HG03442 (cell line): ENCODE results near the gene OVAAL.

Experiments
- ATAC-seq: cut with Tn5 transposase; IDR thresholded peaks from one replicate; pipeline ENCODE4 v1.9.1; 2021; ENCODE audit warnings: mild to moderate bottlenecking, moderate library complexity; ENCODE audit not compliant: unreplicated experiment

Gene OVAAL

DNA sequence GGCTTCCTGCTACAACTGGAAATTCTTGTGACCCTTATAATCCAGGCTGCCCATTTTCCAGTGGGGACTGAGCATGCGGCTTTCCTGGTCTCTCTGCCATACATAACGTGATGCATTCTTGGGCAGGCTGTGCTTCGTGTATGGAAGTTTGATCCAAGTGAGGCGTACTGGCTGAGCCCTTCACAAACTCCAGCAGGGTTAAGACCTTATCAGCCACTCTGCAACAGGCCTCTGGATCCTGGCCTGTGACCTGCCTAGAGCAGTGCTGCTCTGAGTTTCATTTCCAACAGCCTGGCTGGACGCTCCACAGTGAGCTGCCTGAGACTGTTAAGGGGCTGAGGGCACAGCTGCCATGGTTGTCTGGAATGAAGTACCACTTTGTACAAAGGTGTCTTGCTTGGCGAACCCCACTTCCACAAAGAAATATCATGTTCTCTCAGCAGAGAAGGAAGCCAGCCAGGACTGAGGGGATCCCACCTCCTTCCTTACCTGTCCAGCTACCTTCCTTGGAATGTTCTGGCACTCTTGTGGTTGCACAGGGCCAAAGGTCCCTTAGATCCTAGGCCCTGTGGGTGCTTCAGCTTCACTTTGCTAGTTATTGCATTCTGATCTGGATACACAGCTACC, 44.6 kb downstream of the OVAAL start:
- ATAC-seq: no peak

DNA sequence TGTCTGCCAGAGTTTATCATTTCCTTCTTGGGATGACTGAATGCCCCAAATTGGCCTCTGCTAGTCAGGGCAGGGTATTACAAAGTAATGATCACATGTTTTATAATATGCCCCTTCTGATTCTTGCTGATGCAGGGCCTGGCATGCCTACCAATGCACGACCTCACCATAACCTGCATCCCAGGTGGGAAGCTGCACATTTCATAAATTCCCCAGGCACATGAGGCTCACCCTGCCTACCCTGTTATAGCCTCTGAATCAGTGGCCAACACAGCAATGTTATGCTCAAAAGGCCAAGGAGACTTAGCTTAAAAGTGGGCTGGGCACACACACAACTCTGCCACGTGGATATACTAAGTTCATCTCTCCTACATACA, 45.1 kb downstream of the OVAAL start:
- no peak for ATAC-seq

DNA sequence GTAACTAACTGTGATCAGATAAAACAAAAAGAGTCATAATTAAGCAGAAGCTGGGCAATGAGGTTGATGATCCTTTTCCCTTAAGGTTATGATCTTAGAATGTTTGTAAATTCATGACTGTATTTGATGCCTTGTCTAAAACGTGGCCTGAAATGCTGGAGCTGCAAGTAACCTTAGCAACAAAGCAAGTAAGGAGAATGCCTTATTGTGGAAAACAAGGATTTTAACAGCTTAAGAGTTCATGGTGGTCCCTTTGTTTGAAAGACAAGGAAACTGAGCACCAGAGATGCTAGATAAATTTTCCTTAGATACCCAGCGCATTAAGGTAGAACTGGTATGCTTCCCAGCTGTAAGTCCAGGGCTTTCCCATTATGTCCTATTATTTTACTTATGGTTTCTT, 47.4 kb downstream of the OVAAL start:
- ATAC-seq: no peak

DNA sequence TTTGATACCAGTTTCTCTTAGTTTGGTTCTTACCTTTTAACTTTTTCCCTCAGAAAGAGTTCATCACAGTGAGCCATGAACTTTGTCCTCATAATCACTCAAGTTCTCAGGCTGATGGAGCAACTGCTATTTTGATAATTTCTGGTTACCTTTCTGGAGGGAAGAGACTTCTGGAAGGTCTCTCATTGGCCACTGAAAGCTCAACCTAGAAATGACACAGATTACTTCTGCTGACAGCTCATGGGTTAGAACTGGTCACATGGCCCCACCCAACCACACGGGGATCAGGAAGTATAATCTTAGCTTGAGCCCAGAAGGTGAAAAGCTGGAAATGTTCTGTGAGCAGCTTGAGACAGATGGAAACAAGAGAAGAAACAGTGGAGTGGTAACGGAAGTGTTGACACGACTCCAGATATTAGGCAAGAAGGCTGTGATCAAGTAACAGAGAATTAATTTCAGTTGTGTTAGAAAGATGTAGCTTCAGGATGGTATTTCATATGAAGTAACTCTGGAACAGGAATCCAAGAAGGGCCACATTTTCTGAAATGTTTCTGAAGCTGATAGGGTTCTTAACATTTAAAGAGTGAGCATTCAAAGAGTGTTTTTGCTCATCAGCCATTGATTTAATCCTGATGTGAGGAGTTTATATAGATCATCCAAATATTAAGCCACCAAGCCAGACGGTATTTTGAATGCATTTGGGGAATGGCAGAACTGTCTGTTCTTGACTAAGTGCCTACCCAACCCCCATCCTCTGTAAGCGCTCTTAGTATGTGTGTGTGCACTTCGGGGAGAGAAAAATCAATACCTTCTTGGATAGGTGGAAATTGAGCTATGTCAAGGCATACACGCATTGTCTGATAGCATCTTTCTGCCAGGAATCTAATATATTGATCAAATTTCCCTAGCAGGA, 51.1 kb downstream of the OVAAL start:
- no peak for ATAC-seq

DNA sequence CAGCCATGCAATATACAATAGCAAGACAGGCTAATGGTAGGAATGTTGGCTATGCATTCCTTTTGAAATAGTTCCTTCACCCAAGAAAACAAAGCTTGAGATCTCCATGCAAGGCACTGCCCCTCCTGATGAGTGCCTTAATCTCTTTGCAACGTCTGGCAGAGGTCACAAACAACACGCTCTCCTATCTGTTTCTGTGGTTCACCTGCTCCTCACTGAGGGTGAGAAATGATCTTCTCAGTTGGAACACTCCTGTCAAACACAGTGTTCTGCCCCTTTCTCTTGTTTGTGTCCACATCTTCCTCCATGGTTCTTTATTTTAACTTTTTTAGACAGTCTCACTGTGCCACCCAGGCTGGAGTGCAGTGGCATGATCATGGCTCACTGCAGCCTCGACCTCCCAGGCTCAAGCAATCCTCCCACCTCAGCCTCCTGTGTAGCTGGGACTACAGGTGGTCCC, 51.8 kb downstream of the OVAAL start:
- ATAC-seq: no peak

DNA sequence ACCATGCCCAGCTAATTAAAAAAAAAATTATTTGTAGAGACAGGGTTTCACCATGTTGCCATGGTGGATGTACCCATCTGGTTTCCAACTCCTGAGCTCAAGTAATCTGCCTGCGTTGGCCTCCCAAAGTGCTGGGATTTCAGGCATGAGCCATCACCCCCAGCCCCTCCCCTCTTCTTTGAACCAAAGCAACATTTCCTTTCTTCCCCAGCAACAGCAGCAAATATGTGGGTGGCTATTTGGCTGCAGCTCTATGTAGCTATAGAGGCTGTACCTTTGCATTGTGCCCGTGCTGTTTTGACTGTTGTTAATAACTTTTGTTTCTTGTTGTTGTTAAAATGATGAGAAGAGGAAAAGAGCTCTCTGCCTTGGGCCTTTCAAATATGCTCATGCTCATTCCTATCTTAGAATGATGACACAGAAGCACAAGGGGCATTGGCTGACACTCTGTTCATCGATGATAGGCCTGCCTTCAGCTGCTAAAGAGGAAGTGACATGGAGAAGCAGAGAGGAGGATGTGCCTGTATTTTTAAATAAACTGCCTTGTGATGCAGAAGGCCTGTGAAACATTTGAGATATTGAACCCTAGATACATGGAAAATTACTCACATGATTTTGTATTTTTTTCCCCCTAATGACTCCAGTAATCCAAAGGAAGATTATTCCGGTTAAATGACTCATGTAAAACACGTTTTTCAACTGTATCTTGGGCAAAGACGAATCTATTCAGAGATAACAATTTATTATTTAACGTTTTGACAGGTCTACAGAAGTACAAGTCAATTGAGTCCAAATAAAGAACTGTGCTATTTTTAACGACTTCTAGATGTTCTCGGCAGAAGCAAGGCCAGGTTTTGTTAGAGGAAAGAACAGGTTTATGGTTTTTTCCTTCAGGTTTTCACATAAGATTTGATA, 52.5 kb downstream of the OVAAL start:
- no peak for ATAC-seq

DNA sequence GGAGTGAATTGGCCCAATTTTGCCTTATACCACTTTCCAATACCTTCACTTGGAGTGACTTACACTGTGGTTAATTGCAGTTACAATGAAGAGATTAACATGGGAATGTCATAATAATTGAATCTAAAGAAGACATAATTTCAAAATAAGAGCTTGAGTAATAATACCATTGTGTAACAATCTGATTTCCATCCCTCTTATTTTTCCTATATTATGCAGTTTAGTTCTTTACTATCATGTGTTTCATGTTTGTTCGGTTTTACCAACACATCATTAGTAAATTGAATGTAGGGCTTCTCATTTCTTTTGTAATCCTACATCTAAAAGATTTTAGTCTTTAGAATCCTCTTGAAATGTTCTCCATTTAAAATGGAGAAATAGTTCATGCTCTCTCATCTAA, 53.9 kb downstream of the OVAAL start:
- ATAC-seq: no peak

DNA sequence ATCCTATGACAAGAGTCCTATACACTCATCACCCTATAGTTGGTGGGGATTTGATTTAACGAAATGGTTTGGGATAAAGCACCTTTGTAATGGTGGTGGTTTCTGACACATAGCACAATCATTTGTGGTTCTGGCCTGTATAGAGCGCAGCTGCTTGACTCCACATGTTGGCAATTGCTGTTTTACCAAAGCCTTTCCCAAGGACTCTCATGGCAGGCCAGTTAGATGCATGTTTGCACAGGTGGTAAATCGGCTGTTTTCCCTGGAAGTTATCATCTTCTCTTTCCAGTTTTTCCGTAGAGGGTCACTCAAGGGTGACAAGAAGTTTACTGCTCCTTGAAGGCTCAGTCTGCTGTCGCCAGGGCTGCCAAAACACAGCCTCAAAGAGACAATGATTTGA, 56.0 kb downstream of the OVAAL start:
- ATAC-seq: no peak

DNA sequence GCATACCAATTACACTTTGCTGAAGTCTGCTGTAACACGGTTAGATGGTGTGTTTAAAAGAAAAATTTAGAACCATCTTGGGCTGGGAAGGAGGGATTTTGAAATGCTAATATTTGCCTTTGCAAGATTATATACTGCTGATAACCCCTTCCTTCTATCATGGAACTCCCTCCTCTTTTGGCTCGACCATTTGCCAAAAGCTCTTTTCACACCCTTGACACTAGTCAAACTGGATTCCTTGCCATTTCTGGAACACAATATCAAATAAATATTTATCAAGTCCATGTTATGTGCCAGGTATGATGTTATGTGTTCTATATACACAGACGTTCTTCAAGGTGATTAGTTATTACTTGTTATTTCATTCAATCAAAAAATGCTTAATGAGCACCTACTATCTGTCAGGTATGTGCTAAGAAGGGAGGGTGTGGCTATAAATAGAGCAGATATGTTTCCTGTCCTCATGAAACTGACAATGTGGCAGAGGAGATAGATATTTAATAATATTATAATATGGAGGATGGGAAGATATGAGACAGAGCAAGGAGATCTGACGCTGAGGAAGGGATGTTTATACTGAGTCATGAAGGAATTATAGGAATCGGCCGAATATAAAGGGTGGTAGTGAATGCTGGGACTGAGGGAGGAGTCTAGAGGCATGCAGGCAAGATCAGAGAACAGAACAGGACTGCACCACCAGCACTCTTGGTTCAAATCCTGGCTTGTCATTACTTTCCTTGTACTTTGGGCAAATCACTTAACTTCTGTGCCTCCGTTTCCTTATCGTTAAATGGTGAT, 56.9 kb downstream of the OVAAL start:
- ATAC-seq: no peak
